ENCODE measurements around the gene PHKG1.

- TF ChIP-seq, protein P1, sequence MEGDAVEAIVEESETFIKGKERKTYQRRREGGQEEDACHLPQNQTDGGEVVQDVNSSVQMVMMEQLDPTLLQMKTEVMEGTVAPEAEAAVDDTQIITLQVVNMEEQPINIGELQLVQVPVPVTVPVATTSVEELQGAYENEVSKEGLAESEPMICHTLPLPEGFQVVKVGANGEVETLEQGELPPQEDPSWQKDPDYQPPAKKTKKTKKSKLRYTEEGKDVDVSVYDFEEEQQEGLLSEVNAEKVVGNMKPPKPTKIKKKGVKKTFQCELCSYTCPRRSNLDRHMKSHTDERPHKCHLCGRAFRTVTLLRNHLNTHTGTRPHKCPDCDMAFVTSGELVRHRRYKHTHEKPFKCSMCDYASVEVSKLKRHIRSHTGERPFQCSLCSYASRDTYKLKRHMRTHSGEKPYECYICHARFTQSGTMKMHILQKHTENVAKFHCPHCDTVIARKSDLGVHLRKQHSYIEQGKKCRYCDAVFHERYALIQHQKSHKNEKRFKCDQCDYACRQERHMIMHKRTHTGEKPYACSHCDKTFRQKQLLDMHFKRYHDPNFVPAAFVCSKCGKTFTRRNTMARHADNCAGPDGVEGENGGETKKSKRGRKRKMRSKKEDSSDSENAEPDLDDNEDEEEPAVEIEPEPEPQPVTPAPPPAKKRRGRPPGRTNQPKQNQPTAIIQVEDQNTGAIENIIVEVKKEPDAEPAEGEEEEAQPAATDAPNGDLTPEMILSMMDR (IDR thresholded peaks at IDR 0.05), result no peak
- TF ChIP-seq ZFX (IDR thresholded peaks at IDR 0.05; ENCODE audit: borderline replicate concordance), result no peak
Observed at GRCh38 chr7:56091591-56091990, 1.2 kb downstream of the PHKG1 start.
